Measurements from ENCODE around the gene CHID1.

The CHID1 gene

DNA sequence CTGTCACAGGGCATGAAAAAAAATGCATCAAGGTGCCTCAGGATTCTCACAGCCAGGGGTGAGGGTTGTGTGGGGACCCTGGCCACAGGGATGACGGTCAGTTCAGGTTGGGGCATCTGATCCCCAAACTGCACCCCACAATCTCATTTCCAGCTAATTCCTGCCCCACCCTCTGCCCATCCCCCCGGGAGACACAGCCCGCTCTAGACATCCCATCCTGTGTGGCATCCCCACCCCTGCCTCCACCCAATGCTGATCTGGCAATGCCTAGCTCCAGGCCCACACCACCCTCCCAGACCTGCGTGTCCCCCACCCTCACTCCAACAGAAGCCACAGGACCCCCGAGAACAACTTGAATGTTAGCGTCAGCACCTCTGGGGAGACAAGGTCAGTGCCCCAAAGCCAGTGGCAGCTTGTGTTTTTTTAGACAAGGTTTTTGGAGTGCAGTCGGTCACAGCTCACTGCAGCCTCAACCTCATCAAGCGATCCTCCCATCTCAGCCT is 42.7 kb downstream of the CHID1 start:
- H3K4me3 ChIP-seq (ENCODE audit: low read length, poor library complexity, severe bottlenecking) = no peak overlapping the region
- no peaks in the 10 kb centered on the region for H3K79me2 ChIP-seq (ENCODE audit: insufficient read depth, low read length)
- H3K4me2 ChIP-seq (ENCODE audit: low read depth, low read length, poor library complexity, severe bottlenecking) = no peak overlapping the region
- H3K27me3 ChIP-seq (ENCODE audit: insufficient read depth, low read length, poor library complexity, severe bottlenecking) = no peaks in the 10 kb centered on the region
- TF ChIP-seq, protein P1, sequence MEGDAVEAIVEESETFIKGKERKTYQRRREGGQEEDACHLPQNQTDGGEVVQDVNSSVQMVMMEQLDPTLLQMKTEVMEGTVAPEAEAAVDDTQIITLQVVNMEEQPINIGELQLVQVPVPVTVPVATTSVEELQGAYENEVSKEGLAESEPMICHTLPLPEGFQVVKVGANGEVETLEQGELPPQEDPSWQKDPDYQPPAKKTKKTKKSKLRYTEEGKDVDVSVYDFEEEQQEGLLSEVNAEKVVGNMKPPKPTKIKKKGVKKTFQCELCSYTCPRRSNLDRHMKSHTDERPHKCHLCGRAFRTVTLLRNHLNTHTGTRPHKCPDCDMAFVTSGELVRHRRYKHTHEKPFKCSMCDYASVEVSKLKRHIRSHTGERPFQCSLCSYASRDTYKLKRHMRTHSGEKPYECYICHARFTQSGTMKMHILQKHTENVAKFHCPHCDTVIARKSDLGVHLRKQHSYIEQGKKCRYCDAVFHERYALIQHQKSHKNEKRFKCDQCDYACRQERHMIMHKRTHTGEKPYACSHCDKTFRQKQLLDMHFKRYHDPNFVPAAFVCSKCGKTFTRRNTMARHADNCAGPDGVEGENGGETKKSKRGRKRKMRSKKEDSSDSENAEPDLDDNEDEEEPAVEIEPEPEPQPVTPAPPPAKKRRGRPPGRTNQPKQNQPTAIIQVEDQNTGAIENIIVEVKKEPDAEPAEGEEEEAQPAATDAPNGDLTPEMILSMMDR (conservative IDR thresholded peaks at IDR 0.05; ENCODE audit: low read length) = no peak
- no peaks in the 10 kb centered on the region for H3F3A ChIP-seq (ENCODE audit: low read depth)
- no peak overlapping the region for H3K9ac ChIP-seq (ENCODE audit: low read depth, low read length, poor library complexity, severe bottlenecking)
- no peaks in the 10 kb centered on the region for H3K36me3 ChIP-seq (ENCODE audit: insufficient read depth, low read length)
- no peaks in the 10 kb centered on the region for H3K4me1 ChIP-seq (ENCODE audit: insufficient read depth, low read length, poor library complexity, severe bottlenecking)
- H2AFZ ChIP-seq (ENCODE audit: low read length) = no peak overlapping the region
- H3K9me2 ChIP-seq (replicated peaks; ENCODE audit: low read depth, low read length) = no peaks in the 10 kb centered on the region
- H3K9me3 ChIP-seq (ENCODE audit: insufficient read depth, low read depth, low read length) = no peaks in the 10 kb centered on the region
- no peaks in the 10 kb centered on the region for H4K20me1 ChIP-seq (ENCODE audit: insufficient read depth, low read length, poor library complexity, severe bottlenecking)

DNA sequence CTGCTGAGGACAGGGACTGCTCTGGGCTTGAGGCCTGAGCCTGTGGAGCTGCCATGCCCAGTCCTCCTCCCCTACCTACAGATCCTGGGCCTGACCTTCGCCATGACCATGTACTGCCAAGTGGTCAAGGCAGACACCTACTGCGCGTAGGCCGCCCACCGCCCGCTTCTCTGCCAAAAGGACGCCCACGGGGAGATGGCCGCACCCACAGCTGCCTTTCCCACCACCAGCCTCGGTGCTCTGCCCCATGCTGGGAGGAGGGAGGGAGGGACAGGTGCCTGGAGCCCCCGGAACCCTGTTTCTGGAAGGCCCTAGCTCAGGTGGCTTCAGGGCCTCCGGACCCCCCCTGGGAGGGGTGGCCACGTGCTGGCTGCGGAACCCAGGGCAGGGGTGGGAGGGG is 44.1 kb downstream of the CHID1 start:
- Histone ChIP-seq H3K9ac (ENCODE audit: low read depth, low read length, poor library complexity, severe bottlenecking) (no peak overlapping the region), H3K36me3 (ENCODE audit: insufficient read depth, low read length) (no peaks in the 10 kb centered on the region), H3K4me1 (ENCODE audit: insufficient read depth, low read length, poor library complexity, severe bottlenecking) (no peaks in the 10 kb centered on the region), H3F3A (ENCODE audit: low read depth) (no peaks in the 10 kb centered on the region), H4K20me1 (ENCODE audit: insufficient read depth, low read length, poor library complexity, severe bottlenecking) (no peaks in the 10 kb centered on the region), H3K27me3 (ENCODE audit: insufficient read depth, low read length, poor library complexity, severe bottlenecking) (no peaks in the 10 kb centered on the region), H3K9me3 (ENCODE audit: insufficient read depth, low read depth, low read length) (no peaks in the 10 kb centered on the region), H3K4me3 (ENCODE audit: low read length, poor library complexity, severe bottlenecking) (no peak overlapping the region), H3K79me2 (ENCODE audit: insufficient read depth, low read length) (no peaks in the 10 kb centered on the region), H3K9me2 (replicated peaks; ENCODE audit: low read depth, low read length) (no peaks in the 10 kb centered on the region), H3K4me2 (ENCODE audit: low read depth, low read length, poor library complexity, severe bottlenecking) (no peak overlapping the region), H2AFZ (ENCODE audit: low read length) (no peak overlapping the region)
- no peak for TF ChIP-seq EZH2phosphoT487 (IDR thresholded peaks at IDR 0.05; ENCODE audit: borderline replicate concordance)
- TF ChIP-seq, protein P1 (conservative IDR thresholded peaks at IDR 0.05; ENCODE audit: low read length) = no peak

DNA sequence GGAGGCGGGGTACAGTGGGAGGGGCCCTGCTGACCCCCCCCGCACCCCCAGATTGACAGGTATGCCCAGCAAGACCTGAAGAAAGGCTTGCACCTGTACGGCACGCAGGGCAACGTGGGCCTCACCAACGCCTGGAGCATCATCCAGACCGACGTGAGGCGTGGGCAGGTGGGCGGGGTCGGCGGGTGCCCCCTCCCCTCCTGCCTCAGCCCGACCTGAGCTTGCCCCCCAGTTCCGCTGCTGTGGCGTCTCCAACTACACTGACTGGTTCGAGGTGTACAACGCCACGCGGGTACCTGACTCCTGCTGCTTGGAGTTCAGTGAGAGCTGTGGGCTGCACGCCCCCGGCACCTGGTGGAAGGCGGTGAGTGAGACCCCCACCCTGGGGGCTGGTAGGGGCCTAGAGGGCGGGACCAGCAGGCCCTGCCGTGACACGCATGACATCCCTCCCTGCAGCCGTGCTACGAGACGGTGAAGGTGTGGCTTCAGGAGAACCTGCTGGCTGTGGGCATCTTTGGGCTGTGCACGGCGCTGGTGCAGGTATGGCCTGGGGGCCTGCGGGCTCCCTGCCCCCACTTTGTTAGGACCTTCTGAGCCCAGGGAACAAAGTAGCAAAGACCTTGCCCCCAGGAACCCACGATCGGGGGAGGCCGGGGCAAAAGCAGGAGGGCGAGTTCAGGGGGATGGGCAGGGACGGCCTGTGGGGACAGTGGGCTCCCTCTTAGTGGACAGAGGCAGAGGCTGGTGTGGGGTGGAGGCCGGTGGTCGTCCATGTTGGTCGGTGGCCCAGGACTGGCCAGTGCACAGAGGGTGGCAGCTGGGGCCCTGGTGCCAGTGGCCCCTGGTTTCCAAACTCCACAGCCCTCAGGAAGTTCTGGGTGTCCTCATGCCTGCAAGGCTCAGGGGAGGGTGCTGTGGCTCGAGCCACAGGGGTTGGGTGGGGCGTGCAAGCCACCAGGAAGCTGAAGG is 44.9 kb downstream of the CHID1 start:
- no peaks in the 10 kb centered on the region for H3K36me3 ChIP-seq (ENCODE audit: insufficient read depth, low read length)
- no peak for TF ChIP-seq EZH2phosphoT487 (IDR thresholded peaks at IDR 0.05; ENCODE audit: borderline replicate concordance)
- TF ChIP-seq, protein P1 (conservative IDR thresholded peaks at IDR 0.05; ENCODE audit: low read length) = no peak
- H3K4me3 ChIP-seq (ENCODE audit: low read length, poor library complexity, severe bottlenecking) = no peak overlapping the region
- no peak overlapping the region for H3K9ac ChIP-seq (ENCODE audit: low read depth, low read length, poor library complexity, severe bottlenecking)
- no peaks in the 10 kb centered on the region for H3K79me2 ChIP-seq (ENCODE audit: insufficient read depth, low read length)
- H3K27me3 ChIP-seq (ENCODE audit: insufficient read depth, low read length, poor library complexity, severe bottlenecking) = no peaks in the 10 kb centered on the region
- no peaks in the 10 kb centered on the region for H3K4me1 ChIP-seq (ENCODE audit: insufficient read depth, low read length, poor library complexity, severe bottlenecking)
- H3K9me2 ChIP-seq (replicated peaks; ENCODE audit: low read depth, low read length) = no peaks in the 10 kb centered on the region
- no peak overlapping the region for H2AFZ ChIP-seq (ENCODE audit: low read length)
- H3K9me3 ChIP-seq (ENCODE audit: insufficient read depth, low read depth, low read length) = no peaks in the 10 kb centered on the region
- H3K4me2 ChIP-seq (ENCODE audit: low read depth, low read length, poor library complexity, severe bottlenecking) = no peak overlapping the region
- H4K20me1 ChIP-seq (ENCODE audit: insufficient read depth, low read length, poor library complexity, severe bottlenecking) = no peaks in the 10 kb centered on the region
- H3F3A ChIP-seq (ENCODE audit: low read depth) = no peaks in the 10 kb centered on the region
